ENCODE results near the gene CARD18.
"Not testable (repeated sequence)": the region's sequence is repeated elsewhere in the genome, so short reads cannot be mapped to it uniquely, and the experiment has no call there.

The CARD18 gene

GRCh38 chr11:105132716-105133511, 6.7 kb downstream of the CARD18 start:
- no peak for DNase-seq (ENCODE audit: low spot score)

- DNase-seq (ENCODE audit: low spot score), result no peak
Measured at GRCh38 chr11:105130189-105130813, 9.3 kb downstream of the CARD18 start.

- no peak for DNase-seq (ENCODE audit: low spot score)
Measured at GRCh38 chr11:105124756-105125155, 14.8 kb downstream of the CARD18 start.

- no peak for DNase-seq (ENCODE audit: low spot score)
Measured at GRCh38 chr11:105111145-105111944, 28.2 kb downstream of the CARD18 start.

GRCh38 chr11:105110688-105111030, 28.9 kb downstream of the CARD18 start:
- no peak for DNase-seq (ENCODE audit: low spot score)

GRCh38 chr11:105109855-105110687, 29.5 kb downstream of the CARD18 start:
- no peak for DNase-seq (ENCODE audit: low spot score)

- no peak for DNase-seq (ENCODE audit: low spot score)
Measured at GRCh38 chr11:105109321-105109720, 30.2 kb downstream of the CARD18 start.

- DNase-seq (ENCODE audit: low spot score), result no peak
Measured at GRCh38 chr11:105108247-105108646, 31.3 kb downstream of the CARD18 start.

GRCh38 chr11:105107226-105107825, 32.2 kb downstream of the CARD18 start:
- DNase-seq (ENCODE audit: low spot score), result not testable (repeated sequence)

GRCh38 chr11:105106140-105106539, 33.4 kb downstream of the CARD18 start:
- DNase-seq (ENCODE audit: low spot score), result no peak

GRCh38 chr11:105104292-105104691, 35.3 kb downstream of the CARD18 start:
- DNase-seq (ENCODE audit: low spot score), result no peak

GRCh38 chr11:105103336-105103735, 36.2 kb downstream of the CARD18 start:
- no peak for DNase-seq (ENCODE audit: low spot score)

GRCh38 chr11:105102079-105102581, 37.4 kb downstream of the CARD18 start:
- not testable (repeated sequence) for DNase-seq (ENCODE audit: low spot score)

GRCh38 chr11:105100981-105101630, 38.5 kb downstream of the CARD18 start:
- DNase-seq (ENCODE audit: low spot score), result no peak

- no peak for DNase-seq (ENCODE audit: low spot score)
Measured at GRCh38 chr11:105100206-105100605, 39.4 kb downstream of the CARD18 start.

- not testable (repeated sequence) for DNase-seq (ENCODE audit: low spot score)
Measured at GRCh38 chr11:105099594-105099993, 40.0 kb downstream of the CARD18 start.

GRCh38 chr11:105092256-105093239, 47.0 kb downstream of the CARD18 start:
- no peak for DNase-seq (ENCODE audit: low spot score)
